GM12878 (cell line): ENCODE results near the gene MMP1. TPM values are rescaled to one million over a fixed set of nuclear protein-coding genes. Genes with fewer than 3 reads are reported as not detected.

Experiments used
- ATAC-seq: fragments of 200-7000 bp; cut with Tn5 transposase; 3 replicates; pipeline ENCODE4 v1.9.1; 2020; ENCODE audit warnings: mild to moderate bottlenecking, moderate library complexity
- BruUV-seq: library from RNA; stranded (reverse); fragments of 400-500 nt; replicated peaks from 2 replicates; lab custom pipeline; 2021; lab: Mats Ljungman, UMichigan
- CTCF ChIA-PET: fragments of 300-600 bp; sonication (Branson Sonifier 250); formaldehyde crosslinking; extraction: SDS; loops from one replicate; lab custom pipeline; 2021; ENCODE audit warnings: inconsistent platforms; lab: Yijun Ruan, JAX
- POLR2A ChIA-PET: fragments of 350-600 bp; formaldehyde crosslinking; extraction: SDS; loops from one replicate; lab custom pipeline; 2021; ENCODE audit warnings: inconsistent platforms; lab: Charles Lee
- RAD21 ChIA-PET: fragments of 300-600 bp; sonication (Branson Sonifier 250); formaldehyde crosslinking; loops from one replicate; lab custom pipeline; 2023; ENCODE audit warnings: antibody characterized with exemption; ENCODE audit not compliant: unreplicated experiment; lab: Charles Lee
- SMC1A ChIA-PET: fragments of 300-600 bp; sonication (Branson Sonifier 250); formaldehyde crosslinking; loops from one replicate; lab custom pipeline; 2023; ENCODE audit not compliant: unreplicated experiment, uncharacterized antibody; lab: Charles Lee
- DNase-seq: peaks from one replicate; pipeline ENCODE4 v3.0.0-alpha.2; 2011; ENCODE audit warnings: low read depth, low spot score
- FAIRE-seq: peaks from 3 replicates; lab custom pipeline; 2011; peaks lifted over from hg19 to GRCh38; lab: Jason Lieb, UNC
- H2AFZ ChIP-seq: 2 replicates; pipeline ENCODE4 v1.6.0; 2011; ENCODE audit warnings: low read depth, low read length, control low read depth; ENCODE audit not compliant: control insufficient read depth
- H3K27ac ChIP-seq: 2 replicates; pipeline ENCODE4 v1.5.1; 2011; ENCODE audit warnings: control low read depth; ENCODE audit not compliant: control insufficient read depth, insufficient read depth
- H3K27me3 ChIP-seq, 2 experiments: replicated peaks in 1 of 2; 2 replicates each; pipeline versions ENCODE4 v1.6.0 to v1.6.1; 2011; ENCODE audit warnings: low read length in 1 of 2; ENCODE audit not compliant: control insufficient read depth in 2 of 2, insufficient read depth in 2 of 2
- H3K36me3 ChIP-seq, 2 experiments: 2 replicates each; pipeline ENCODE4 v1.5.1; 2011; ENCODE audit warnings: low read length in 1 of 2; ENCODE audit not compliant: control insufficient read depth in 2 of 2, insufficient read depth in 2 of 2
- H3K4me1 ChIP-seq: 2 replicates; pipeline ENCODE4 v1.6.1; 2011; ENCODE audit warnings: mild to moderate bottlenecking, low read length, moderate library complexity, mixed read lengths; ENCODE audit not compliant: control insufficient read depth, insufficient read depth
- H3K4me2 ChIP-seq: 2 replicates; pipeline ENCODE4 v1.6.0; 2011; ENCODE audit warnings: control low read depth; ENCODE audit not compliant: control insufficient read depth, insufficient read depth
- H3K4me3 ChIP-seq: fragments of 200-600 bp; sonication (generic); 2 replicates; pipeline ENCODE4 v1.5.1; 2016
- H3K79me2 ChIP-seq: 2 replicates; pipeline ENCODE4 v1.6.0; 2011; ENCODE audit warnings: low read length; ENCODE audit not compliant: control insufficient read depth, insufficient read depth
- H3K9ac ChIP-seq: 2 replicates; pipeline ENCODE4 v1.8.0; 2011; ENCODE audit warnings: low read length, control low read depth, mixed read lengths; ENCODE audit not compliant: control insufficient read depth, insufficient read depth
- H3K9me3 ChIP-seq: replicated peaks from 3 replicates; pipeline ENCODE4 v1.5.1; 2011; ENCODE audit warnings: mild to moderate bottlenecking, low read length; ENCODE audit not compliant: control insufficient read depth, insufficient read depth
- H4K20me1 ChIP-seq: 2 replicates; pipeline ENCODE4 v1.6.0; 2011; ENCODE audit not compliant: control insufficient read depth, insufficient read depth
- CHD1 ChIP-seq: IDR thresholded peaks from 2 replicates; pipeline ENCODE4 v1.6.1; 2012; ENCODE audit warnings: low read depth, low read length, improper control_type of control experiment
- EGR1 ChIP-seq, 2 experiments: IDR thresholded peaks; 1 replicate in 1 of 2; 2 replicates in 1 of 2; pipeline ENCODE4 v1.6.1; 2011 to 2012; ENCODE audit warnings: low read depth in 2 of 2, low read length in 2 of 2, borderline replicate concordance in 1 of 2, mild to moderate bottlenecking in 1 of 2, moderate library complexity in 1 of 2
- WRNIP1 ChIP-seq: IDR thresholded peaks from 2 replicates; pipeline ENCODE4 v1.6.1; 2011; ENCODE audit warnings: low read depth, low read length, improper control_type of control experiment, borderline replicate concordance
- WGBS: methylation state at CpG from one replicate; pipeline ENCODE4 v1.1.6; 2016; ENCODE audit warnings: low lambda C conversion rate; ENCODE audit not compliant: insufficient replicate concordance, insufficient coverage; ENCODE audit errors: missing lambda C conversion rate; 5-methylcytosine and 5-hydroxymethylcytosine counted together
- in situ Hi-C: fragments of 300-500 bp; cut with MboI; formaldehyde crosslinking; loops from 9 replicates; pipeline ENCODE4 v1.14.3; 2018; ENCODE audit warnings: mixed read lengths
- intact Hi-C: fragments of 100-400 bp; cut with micrococcal nuclease; formaldehyde crosslinking; loops from one replicate; pipeline ENCODE4 v1.14.2; 2022; ENCODE audit not compliant: unreplicated experiment
- polyA plus RNA-seq, 11 experiments: library from polyadenylated mRNA; depleted of rRNA in 4 of 11; unstranded in 6 of 11; stranded (reverse) in 5 of 11; fragments of >200 nt; fragmentation: Nextera tagmentation in 4 of 11; fragmentation: Illumina TruSeq in 1 of 11; extraction: Ambion mirVana in 4 of 11; extraction: Trizol in 1 of 11; gene quantifications; 1 replicate in 1 of 11; 2 replicates in 10 of 11; pipeline versions ENCODE4 v1.2.1 to v1.2.3, GENCODE V29; 2011 to 2016; ENCODE audit warnings: inconsistent platforms in 2 of 11, missing spikeins in 2 of 11, low read depth in 1 of 11
- total RNA-seq, 4 experiments: library from RNA; depleted of rRNA in 3 of 4; stranded (reverse); fragments of >200 nt in 3 of 4; fragmentation: Illumina TruSeq in 1 of 4; extraction: Trizol in 1 of 4; gene quantifications; 2 replicates each; pipeline versions ENCODE4 v1.2.1 to v1.2.3, GENCODE V29; 2013 to 2021
- TF ChIP-seq, protein P1 (sequence below): fragments of 450-650 bp; IDR thresholded peaks from 2 replicates; pipeline ENCODE4 v1.6.1; 2017; ENCODE audit warnings: mild to moderate bottlenecking, low read depth, inconsistent platforms; ENCODE audit not compliant: poor library complexity, severe bottlenecking
- TF ChIP-seq, protein P2 (sequence below): fragments of 450-650 bp; IDR thresholded peaks from 2 replicates; pipeline ENCODE4 v1.6.1; 2017; ENCODE audit warnings: borderline replicate concordance
- TF ChIP-seq, protein P3 (sequence below): fragments of 450-650 bp; IDR thresholded peaks from 2 replicates; pipeline ENCODE4 v1.6.1; 2017; ENCODE audit warnings: low read depth, mild to moderate bottlenecking, moderate library complexity

Gene MMP1
- total and polyA plus RNA-seq, 10 of the 15 experiments (the other 5 are each of a cell fraction or from before 2014, with no cell fraction given): not detected

DNA sequence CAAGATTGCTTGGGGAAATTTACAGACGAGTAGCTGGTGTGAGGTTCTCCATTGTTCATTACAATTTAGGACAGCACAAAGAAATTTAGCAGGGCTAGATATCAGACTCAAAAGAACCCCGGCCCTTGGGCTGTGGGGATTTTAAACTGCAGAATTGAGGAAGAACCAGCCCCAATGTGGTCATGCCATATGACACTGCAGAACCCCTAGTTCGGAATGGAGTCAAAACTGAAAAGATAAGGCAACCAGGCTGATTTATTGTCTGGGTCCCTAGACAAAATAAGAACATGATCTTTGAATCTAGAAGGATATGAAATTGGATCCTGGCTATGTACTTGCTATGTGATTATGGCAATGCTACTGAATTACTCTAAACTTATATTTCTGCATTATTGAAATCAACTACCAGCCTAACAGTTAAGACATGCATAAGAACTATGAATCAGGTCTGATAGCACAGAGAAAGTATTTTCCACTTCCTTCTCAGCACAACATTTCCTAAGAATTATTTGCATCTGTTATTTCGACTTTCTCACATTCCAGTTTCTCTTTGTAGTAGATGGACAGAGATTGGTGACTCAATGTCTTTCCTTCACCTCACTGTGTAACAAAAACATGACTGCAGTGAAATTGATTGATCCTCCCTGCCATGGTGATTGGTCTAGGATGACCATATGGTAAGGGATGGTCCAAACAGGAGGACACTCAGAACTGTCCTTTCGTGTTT lies 32.2 kb upstream of the MMP1 start:
- TF ChIP-seq CHD1: no peak
- TF ChIP-seq, protein P1, sequence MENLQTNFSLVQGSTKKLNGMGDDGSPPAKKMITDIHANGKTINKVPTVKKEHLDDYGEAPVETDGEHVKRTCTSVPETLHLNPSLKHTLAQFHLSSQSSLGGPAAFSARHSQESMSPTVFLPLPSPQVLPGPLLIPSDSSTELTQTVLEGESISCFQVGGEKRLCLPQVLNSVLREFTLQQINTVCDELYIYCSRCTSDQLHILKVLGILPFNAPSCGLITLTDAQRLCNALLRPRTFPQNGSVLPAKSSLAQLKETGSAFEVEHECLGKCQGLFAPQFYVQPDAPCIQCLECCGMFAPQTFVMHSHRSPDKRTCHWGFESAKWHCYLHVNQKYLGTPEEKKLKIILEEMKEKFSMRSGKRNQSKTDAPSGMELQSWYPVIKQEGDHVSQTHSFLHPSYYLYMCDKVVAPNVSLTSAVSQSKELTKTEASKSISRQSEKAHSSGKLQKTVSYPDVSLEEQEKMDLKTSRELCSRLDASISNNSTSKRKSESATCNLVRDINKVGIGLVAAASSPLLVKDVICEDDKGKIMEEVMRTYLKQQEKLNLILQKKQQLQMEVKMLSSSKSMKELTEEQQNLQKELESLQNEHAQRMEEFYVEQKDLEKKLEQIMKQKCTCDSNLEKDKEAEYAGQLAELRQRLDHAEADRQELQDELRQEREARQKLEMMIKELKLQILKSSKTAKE: no peak
- TF ChIP-seq, protein P2, sequence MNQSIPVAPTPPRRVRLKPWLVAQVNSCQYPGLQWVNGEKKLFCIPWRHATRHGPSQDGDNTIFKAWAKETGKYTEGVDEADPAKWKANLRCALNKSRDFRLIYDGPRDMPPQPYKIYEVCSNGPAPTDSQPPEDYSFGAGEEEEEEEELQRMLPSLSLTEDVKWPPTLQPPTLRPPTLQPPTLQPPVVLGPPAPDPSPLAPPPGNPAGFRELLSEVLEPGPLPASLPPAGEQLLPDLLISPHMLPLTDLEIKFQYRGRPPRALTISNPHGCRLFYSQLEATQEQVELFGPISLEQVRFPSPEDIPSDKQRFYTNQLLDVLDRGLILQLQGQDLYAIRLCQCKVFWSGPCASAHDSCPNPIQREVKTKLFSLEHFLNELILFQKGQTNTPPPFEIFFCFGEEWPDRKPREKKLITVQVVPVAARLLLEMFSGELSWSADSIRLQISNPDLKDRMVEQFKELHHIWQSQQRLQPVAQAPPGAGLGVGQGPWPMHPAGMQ: no peak
- TF ChIP-seq WRNIP1: no peak
- TF ChIP-seq EGR1 (IDR thresholded peaks at IDR 0.05; ENCODE audit: borderline replicate concordance in 1 of 2, low read depth in 2 of 2, low read length in 2 of 2): no peak
- TF ChIP-seq, protein P3, sequence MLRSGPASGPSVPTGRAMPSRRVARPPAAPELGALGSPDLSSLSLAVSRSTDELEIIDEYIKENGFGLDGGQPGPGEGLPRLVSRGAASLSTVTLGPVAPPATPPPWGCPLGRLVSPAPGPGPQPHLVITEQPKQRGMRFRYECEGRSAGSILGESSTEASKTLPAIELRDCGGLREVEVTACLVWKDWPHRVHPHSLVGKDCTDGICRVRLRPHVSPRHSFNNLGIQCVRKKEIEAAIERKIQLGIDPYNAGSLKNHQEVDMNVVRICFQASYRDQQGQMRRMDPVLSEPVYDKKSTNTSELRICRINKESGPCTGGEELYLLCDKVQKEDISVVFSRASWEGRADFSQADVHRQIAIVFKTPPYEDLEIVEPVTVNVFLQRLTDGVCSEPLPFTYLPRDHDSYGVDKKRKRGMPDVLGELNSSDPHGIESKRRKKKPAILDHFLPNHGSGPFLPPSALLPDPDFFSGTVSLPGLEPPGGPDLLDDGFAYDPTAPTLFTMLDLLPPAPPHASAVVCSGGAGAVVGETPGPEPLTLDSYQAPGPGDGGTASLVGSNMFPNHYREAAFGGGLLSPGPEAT: no peak
- BruUV-seq: no TSS peak
- POLR2A ChIA-PET: no interaction called here
- RAD21 ChIA-PET: interaction anchor here (0.6 to 2.4 kb wide), 7 partner anchors 38 to 111 kb away, joined by 3 to 20 read pairs (median 4); no protein-coding TSS in a partner anchor
- no peak overlapping the region for H3K4me2 ChIP-seq
- no peak; the same call in 2 of the 3 replicates for ATAC-seq
- CTCF ChIA-PET: interaction anchor here (0.8 to 6.0 kb wide), 16 partner anchors 10 to 237 kb away, joined by 3 to 53 read pairs (median 4); no protein-coding TSS in a partner anchor
- no peaks in the 10 kb centered on the region for H3K9me3 ChIP-seq
- FAIRE-seq: no peak
- no peak overlapping the region for H3K9ac ChIP-seq
- H3K79me2 ChIP-seq: no peaks in the 10 kb centered on the region
- SMC1A ChIA-PET: interaction anchor here (0.7 to 3.8 kb wide), 9 partner anchors 15 to 206 kb away, joined by 3 to 28 read pairs (median 6); no protein-coding TSS in a partner anchor
- no peaks in the 10 kb centered on the region for H3K36me3 ChIP-seq
- DNase-seq: no peak
- in situ Hi-C loops (no loop called here), intact Hi-C loops (no loop called here)
- no peaks in the 10 kb centered on the region for H3K4me1 ChIP-seq
- H3K27me3 ChIP-seq: peaks cover 0 to 5% of the 10 kb centered on the region in 2 experiments; a peak in 2 of 4 replicates
- H3K27ac ChIP-seq: no peak overlapping the region
- WGBS: 0% methylated on average over 5 of the region's 5 CpGs
- no peaks in the 10 kb centered on the region for H4K20me1 ChIP-seq
- no peak overlapping the region for H3K4me3 ChIP-seq
- H2AFZ ChIP-seq: no peak overlapping the region
